ENCODE measurements around the gene LPAR1. TPM values are rescaled to one million over a fixed set of nuclear protein-coding genes. Genes with fewer than 3 reads are reported as not detected.

The LPAR1 gene
- total and polyA plus RNA-seq, 12 donors = 9.6 to 65.2 (median 22.4) TPM

- no peak for DNase-seq
- no peaks in the 10 kb centered on the region for H3K27me3 ChIP-seq
- peaks cover 0 to 5% of the 10 kb centered on the region in 2 donors for H3K36me3 ChIP-seq (replicated peaks in 1 of 2)
- H3K4me1 ChIP-seq (replicated peaks in 1 of 2) = no peaks in the 10 kb centered on the region
- intact Hi-C loops (cut with DNase I) = no loop called here
- no peaks in the 10 kb centered on the region for H3K9me3 ChIP-seq (replicated peaks in 1 of 3)
- no peak overlapping the region for H3K4me3 ChIP-seq
- TF ChIP-seq POLR2A (IDR thresholded peaks at IDR 0.05) = no peak
- TF ChIP-seq CTCF (IDR thresholded peaks at IDR 0.05) = no peak
- no peak overlapping the region for H3K27ac ChIP-seq
- WGBS, 4 donors = 71 to 85% (median 78%) methylated on average over 1 of the region's 1 CpG
These were observed 98.7 kb downstream of the LPAR1 start for GRCh38 chr9:110939573-110939972.

- Histone ChIP-seq H3K27me3 (no peaks in the 10 kb centered on the region), H3K9me3 (replicated peaks in 1 of 3) (no peaks in the 10 kb centered on the region), H3K4me1 (replicated peaks in 1 of 2) (no peaks in the 10 kb centered on the region), H3K27ac (no peak overlapping the region), H3K36me3 (replicated peaks in 1 of 2) (peaks cover 0 to 5% of the 10 kb centered on the region in 2 donors), H3K4me3 (no peak overlapping the region)
- no peak for DNase-seq
- intact Hi-C loops (cut with DNase I) = no loop called here
- TF ChIP-seq POLR2A (IDR thresholded peaks at IDR 0.05) = no peak
- no peak for TF ChIP-seq CTCF (IDR thresholded peaks at IDR 0.05)
- WGBS, 4 donors = 76 to 91% (median 78%) methylated on average over 5 of the region's 5 CpGs
These were observed 99.2 kb downstream of the LPAR1 start for GRCh38 chr9:110939047-110939446.

- H3K36me3 ChIP-seq (replicated peaks in 1 of 2) = peaks cover 0 to 5% of the 10 kb centered on the region in 2 donors
- DNase-seq = no peak
- WGBS, 4 donors = 72 to 78% (median 74%) methylated on average over 3 of the region's 3 CpGs
- H3K4me1 ChIP-seq (replicated peaks in 1 of 2) = no peaks in the 10 kb centered on the region
- intact Hi-C loops (cut with DNase I) = no loop called here
- no peak overlapping the region for H3K4me3 ChIP-seq
- H3K27me3 ChIP-seq = no peaks in the 10 kb centered on the region
- no peaks in the 10 kb centered on the region for H3K9me3 ChIP-seq (replicated peaks in 1 of 3)
- TF ChIP-seq POLR2A (IDR thresholded peaks at IDR 0.05) (no peak), CTCF (IDR thresholded peaks at IDR 0.05) (no peak)
- H3K27ac ChIP-seq = no peak overlapping the region
These were observed 100.0 kb downstream of the LPAR1 start for GRCh38 chr9:110938242-110938641.

- Histone ChIP-seq H3K27me3 (no peaks in the 10 kb centered on the region), H3K36me3 (replicated peaks in 1 of 2) (peaks cover 0 to 5% of the 10 kb centered on the region in 2 donors), H3K4me1 (replicated peaks in 1 of 2) (no peaks in the 10 kb centered on the region), H3K27ac (peak overlapping the region in 3 of 5 donors; percentile 23 to 63 (median 42)), H3K9me3 (replicated peaks in 1 of 3) (no peaks in the 10 kb centered on the region), H3K4me3 (no peak overlapping the region)
- DNase-seq = no peak
- WGBS, 4 donors = 26 to 49% (median 37%) methylated on average over 3 of the region's 3 CpGs
- no peak for TF ChIP-seq POLR2A (IDR thresholded peaks at IDR 0.05)
- no peak for TF ChIP-seq CTCF (IDR thresholded peaks at IDR 0.05)
- intact Hi-C loops (cut with DNase I) = no loop called here
These were observed 101.4 kb downstream of the LPAR1 start for GRCh38 chr9:110936719-110937452.

Measured in adrenal gland (tissue), 12 donors.